Loucy (cell line): ENCODE results near the gene ADGRG7.

Experiments used
- H2AFZ ChIP-seq: fragments of 200-600 bp; sonication (generic); 2 replicates; pipeline ENCODE4 v1.6.0; 2016; ENCODE audit warnings: antibody characterized with exemption, mild to moderate bottlenecking, low read length, moderate library complexity
- H3F3A ChIP-seq: fragments of 200-600 bp; 2 replicates; pipeline ENCODE4 v1.6.0; 2016; ENCODE audit warnings: antibody characterized with exemption, low read depth, mild to moderate bottlenecking
- H3K27me3 ChIP-seq: fragments of 200-600 bp; sonication (generic); 2 replicates; pipeline ENCODE4 v1.6.1; 2014; ENCODE audit warnings: low read length, mild to moderate bottlenecking; ENCODE audit not compliant: insufficient read depth, poor library complexity, severe bottlenecking
- H3K36me3 ChIP-seq: fragments of 200-600 bp; sonication (generic); 2 replicates; pipeline ENCODE4 v1.6.1; 2016; ENCODE audit warnings: low read length; ENCODE audit not compliant: insufficient read depth
- H3K4me1 ChIP-seq: fragments of 200-600 bp; sonication (generic); 2 replicates; pipeline ENCODE4 v1.5.1; 2014; ENCODE audit warnings: low read length, mild to moderate bottlenecking; ENCODE audit not compliant: insufficient read depth, poor library complexity, severe bottlenecking
- H3K4me2 ChIP-seq: fragments of 200-600 bp; sonication (generic); 2 replicates; pipeline ENCODE4 v1.6.0; 2014; ENCODE audit warnings: antibody characterized with exemption, low read length, low read depth, mild to moderate bottlenecking; ENCODE audit not compliant: poor library complexity, severe bottlenecking
- H3K4me3 ChIP-seq: fragments of 200-600 bp; sonication (generic); 2 replicates; pipeline ENCODE4 v1.5.1; 2014; ENCODE audit warnings: low read length, mild to moderate bottlenecking, mixed read lengths; ENCODE audit not compliant: poor library complexity, severe bottlenecking
- H3K79me2 ChIP-seq: fragments of 200-600 bp; sonication (generic); 2 replicates; pipeline ENCODE4 v1.6.1; 2014; ENCODE audit warnings: low read length; ENCODE audit not compliant: insufficient read depth
- H3K9ac ChIP-seq: fragments of 200-600 bp; sonication (generic); 2 replicates; pipeline ENCODE4 v1.6.0; 2014; ENCODE audit warnings: mild to moderate bottlenecking, low read depth, low read length, moderate library complexity; ENCODE audit not compliant: poor library complexity, severe bottlenecking
- H3K9me2 ChIP-seq: fragments of 200-600 bp; sonication (generic); replicated peaks from 2 replicates; pipeline ENCODE4 v1.6.1; 2016; ENCODE audit warnings: low read depth, low read length, mixed read lengths
- H3K9me3 ChIP-seq: fragments of 200-600 bp; sonication (generic); 2 replicates; pipeline ENCODE4 v1.6.1; 2014; ENCODE audit warnings: mild to moderate bottlenecking, antibody characterized with exemption, low read length, low read depth; ENCODE audit not compliant: insufficient read depth
- H4K20me1 ChIP-seq: fragments of 200-600 bp; sonication (generic); 2 replicates; pipeline ENCODE4 v1.6.0; 2014; ENCODE audit warnings: antibody characterized with exemption, low read length, mild to moderate bottlenecking; ENCODE audit not compliant: insufficient read depth, poor library complexity, severe bottlenecking
- EZH2phosphoT487 ChIP-seq: fragments of 200-600 bp; IDR thresholded peaks from 2 replicates; pipeline ENCODE4 v1.6.1; 2018; ENCODE audit warnings: antibody characterized with exemption, mild to moderate bottlenecking, moderate library complexity, borderline replicate concordance
- TF ChIP-seq, protein P1 (sequence below): fragments of 200-600 bp; sonication (generic); conservative IDR thresholded peaks from 2 replicates; pipeline ENCODE4 v1.5.1; 2014; ENCODE audit warnings: mild to moderate bottlenecking, antibody characterized with exemption, low read length

The ADGRG7 gene

DNA sequence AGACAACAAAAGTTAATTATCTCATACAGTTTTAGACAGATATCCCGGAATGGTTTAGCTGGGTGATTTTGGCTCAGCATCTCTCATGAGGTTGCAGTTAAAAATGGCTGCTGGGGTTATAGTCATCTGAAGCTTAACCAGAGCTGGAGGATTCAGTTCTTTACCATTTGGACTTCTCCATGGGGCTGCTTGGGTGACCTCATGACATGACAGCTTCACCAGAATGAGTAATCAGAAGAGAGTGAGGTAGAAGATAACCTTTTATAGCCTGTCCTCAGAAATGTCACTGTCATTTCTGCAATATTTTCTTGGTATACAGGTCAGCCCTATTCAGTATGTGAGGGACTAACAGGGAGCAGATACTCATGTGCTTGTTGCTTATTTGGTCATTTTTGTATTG is 130.8 kb downstream of the ADGRG7 start:
- H3K4me3 ChIP-seq: no peak overlapping the region
- H3K36me3 ChIP-seq: peaks cover 95% of the 10 kb centered on the region

DNA sequence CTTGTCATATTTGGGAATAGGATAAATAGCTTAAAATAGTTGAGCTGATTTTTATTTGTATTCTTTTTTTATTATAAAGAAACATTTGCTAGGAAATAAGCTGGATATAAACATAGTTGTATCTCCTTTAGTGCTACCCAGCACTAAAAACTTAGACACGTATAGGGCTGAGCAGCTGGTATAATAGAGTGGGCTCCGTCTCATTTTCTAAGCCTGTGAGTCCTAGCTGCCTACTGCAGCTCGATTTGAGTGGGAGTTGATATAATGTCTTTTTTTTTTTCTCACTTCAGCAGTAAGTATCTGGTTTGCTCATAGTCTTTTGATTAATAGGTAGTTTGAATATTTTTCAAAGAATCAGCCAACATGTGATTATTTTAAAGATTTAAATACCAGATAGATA is 134.1 kb downstream of the ADGRG7 start:
- Histone ChIP-seq H3K9me2 (no peaks in the 10 kb centered on the region), H3K4me2 (no peak overlapping the region), H3F3A (no peaks in the 10 kb centered on the region), H3K4me3 (no peak overlapping the region), H3K9me3 (no peaks in the 10 kb centered on the region), H4K20me1 (peaks cover 3% of the 10 kb centered on the region), H3K9ac (no peak overlapping the region), H3K27me3 (no peaks in the 10 kb centered on the region), H2AFZ (no peak overlapping the region), H3K36me3 (peaks cover 96% of the 10 kb centered on the region), H3K79me2 (no peaks in the 10 kb centered on the region), H3K4me1 (no peaks in the 10 kb centered on the region)
- TF ChIP-seq EZH2phosphoT487: no peak
- TF ChIP-seq, protein P1, sequence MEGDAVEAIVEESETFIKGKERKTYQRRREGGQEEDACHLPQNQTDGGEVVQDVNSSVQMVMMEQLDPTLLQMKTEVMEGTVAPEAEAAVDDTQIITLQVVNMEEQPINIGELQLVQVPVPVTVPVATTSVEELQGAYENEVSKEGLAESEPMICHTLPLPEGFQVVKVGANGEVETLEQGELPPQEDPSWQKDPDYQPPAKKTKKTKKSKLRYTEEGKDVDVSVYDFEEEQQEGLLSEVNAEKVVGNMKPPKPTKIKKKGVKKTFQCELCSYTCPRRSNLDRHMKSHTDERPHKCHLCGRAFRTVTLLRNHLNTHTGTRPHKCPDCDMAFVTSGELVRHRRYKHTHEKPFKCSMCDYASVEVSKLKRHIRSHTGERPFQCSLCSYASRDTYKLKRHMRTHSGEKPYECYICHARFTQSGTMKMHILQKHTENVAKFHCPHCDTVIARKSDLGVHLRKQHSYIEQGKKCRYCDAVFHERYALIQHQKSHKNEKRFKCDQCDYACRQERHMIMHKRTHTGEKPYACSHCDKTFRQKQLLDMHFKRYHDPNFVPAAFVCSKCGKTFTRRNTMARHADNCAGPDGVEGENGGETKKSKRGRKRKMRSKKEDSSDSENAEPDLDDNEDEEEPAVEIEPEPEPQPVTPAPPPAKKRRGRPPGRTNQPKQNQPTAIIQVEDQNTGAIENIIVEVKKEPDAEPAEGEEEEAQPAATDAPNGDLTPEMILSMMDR: no peak

More for the DNA sequence above, 130.8 kb downstream of the ADGRG7 start:
- no peak overlapping the region for H3K9ac ChIP-seq
- H3F3A ChIP-seq: no peaks in the 10 kb centered on the region
- H3K79me2 ChIP-seq: peaks cover 2% of the 10 kb centered on the region; the same call in 1 of the 2 replicates
- TF ChIP-seq EZH2phosphoT487: no peak
- TF ChIP-seq, protein P1: no peak
- H3K9me2 ChIP-seq: no peaks in the 10 kb centered on the region
- H3K9me3 ChIP-seq: no peaks in the 10 kb centered on the region
- no peaks in the 10 kb centered on the region for H4K20me1 ChIP-seq
- H3K4me1 ChIP-seq: no peaks in the 10 kb centered on the region
- H3K4me2 ChIP-seq: no peak overlapping the region
- H2AFZ ChIP-seq: no peak overlapping the region
- no peaks in the 10 kb centered on the region for H3K27me3 ChIP-seq

DNA sequence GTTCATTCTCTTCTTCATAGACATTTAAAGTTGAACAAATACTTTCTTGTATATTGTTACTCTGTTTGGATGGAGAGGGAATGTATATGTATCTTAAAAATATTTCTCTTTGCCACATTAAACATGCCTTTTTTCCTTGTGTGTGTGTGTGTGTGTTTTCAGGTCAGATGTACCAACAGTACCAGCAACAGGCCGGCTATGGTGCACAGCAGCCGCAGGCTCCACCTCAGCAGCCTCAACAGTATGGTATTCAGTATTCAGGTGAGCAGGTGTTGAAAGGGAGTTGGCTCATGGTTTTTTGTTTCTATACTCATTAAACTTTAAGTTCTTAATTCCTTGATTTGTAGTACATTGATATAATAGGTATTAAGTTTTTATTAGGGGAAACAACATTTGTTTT is 135.3 kb downstream of the ADGRG7 start:
- H3K9ac ChIP-seq: no peak overlapping the region
- peaks cover 96% of the 10 kb centered on the region for H3K36me3 ChIP-seq
- H3F3A ChIP-seq: no peaks in the 10 kb centered on the region
- no peaks in the 10 kb centered on the region for H3K9me3 ChIP-seq
- no peak overlapping the region for H3K4me2 ChIP-seq
- H3K79me2 ChIP-seq: no peaks in the 10 kb centered on the region
- H4K20me1 ChIP-seq: peaks cover 3% of the 10 kb centered on the region
- no peaks in the 10 kb centered on the region for H3K4me1 ChIP-seq
- no peak overlapping the region for H3K4me3 ChIP-seq
- TF ChIP-seq EZH2phosphoT487: no peak
- TF ChIP-seq, protein P1: no peak
- H2AFZ ChIP-seq: no peak overlapping the region
- no peaks in the 10 kb centered on the region for H3K27me3 ChIP-seq
- H3K9me2 ChIP-seq: no peaks in the 10 kb centered on the region
